HCT116 (cell line): Measurements from ENCODE around the gene SETD1B. TPM values are rescaled to one million over a fixed set of nuclear protein-coding genes. Genes with fewer than 3 reads are reported as not detected.
"Not testable (repeated sequence)": the region's sequence is repeated elsewhere in the genome, so short reads cannot be mapped to it uniquely, and the experiment has no call there.

Experiments used
- ATAC-seq: fragments of 200-7000 bp; cut with Tn5 transposase; 2 replicates; pipeline ENCODE4 v1.9.1; 2020; ENCODE audit warnings: mild to moderate bottlenecking, moderate library complexity
- BruUV-seq: library from RNA; stranded (reverse); fragments of 400-500 nt; replicated peaks from 2 replicates; lab custom pipeline; 2021; lab: Mats Ljungman, UMichigan
- CTCF ChIA-PET: fragments of 300-600 bp; sonication (Branson Sonifier 250); formaldehyde crosslinking; loops from one replicate; lab custom pipeline; 2021; ENCODE audit warnings: antibody characterized with exemption; lab: Charles Lee
- POLR2A ChIA-PET: fragments of 300-600, 350-600 bp; sonication (Branson Sonifier 250); formaldehyde crosslinking; loops from one replicate; lab custom pipeline; 2021; ENCODE audit warnings: antibody characterized with exemption; lab: Charles Lee
- RAD21 ChIA-PET, 2 experiments: fragments of 300-600 bp; sonication (Branson Sonifier 250); formaldehyde crosslinking; loops; one replicate each; lab custom pipeline; 2023; ENCODE audit warnings: low total read pairs in 2 of 2; ENCODE audit not compliant: uncharacterized antibody in 2 of 2, unreplicated experiment in 2 of 2, low non-redundant PET in 1 of 2; lab: Charles Lee
- DNase-seq: peaks from one replicate; pipeline ENCODE4 v3.0.0-alpha.2; 2010; ENCODE audit warnings: low read depth, low spot score
- H2AFZ ChIP-seq: fragments of 200-600 bp; shearing (Covaris generic), sonication (generic); 2 replicates; pipeline ENCODE4 v1.6.1; 2017; ENCODE audit warnings: low read depth, mixed run types, mixed read lengths, antibody characterized with exemption, low read length; ENCODE audit not compliant: poor library complexity, severe bottlenecking
- H3K27ac ChIP-seq: 2 replicates; pipeline ENCODE4 v1.5.1; 2012; ENCODE audit warnings: low read depth, low read length
- H3K27me3 ChIP-seq: fragments of 200-600 bp; sonication (generic); 2 replicates; pipeline ENCODE4 v1.6.1; 2016; ENCODE audit warnings: mixed run types, low read length, mixed read lengths; ENCODE audit not compliant: insufficient read depth
- H3K36me3 ChIP-seq, 2 experiments: fragments of 200-500 bp in 1 of 2; fragments of 200-600 bp in 1 of 2; sonication (Bioruptor generic) in 1 of 2; sonication (generic) in 1 of 2; 2 replicates each; pipeline versions ENCODE4 v1.5.1 to v1.6.1; 2014 to 2016; ENCODE audit warnings: low read length in 2 of 2, inconsistent platforms in 1 of 2, mixed read lengths in 1 of 2, mixed run types in 1 of 2; ENCODE audit not compliant: insufficient read depth in 2 of 2, control insufficient read depth in 1 of 2
- H3K4me1 ChIP-seq, 2 experiments: fragments of 200-600 bp in 1 of 2; sonication (generic) in 1 of 2; 2 replicates each; pipeline versions ENCODE4 v1.5.1 to v1.6.1; 2012 to 2017; ENCODE audit warnings: low read length in 2 of 2, inconsistent platforms in 1 of 2, mild to moderate bottlenecking in 1 of 2, mixed read lengths in 1 of 2, mixed run types in 1 of 2, moderate library complexity in 1 of 2; ENCODE audit not compliant: insufficient read depth in 2 of 2, control insufficient read depth in 1 of 2
- H3K4me2 ChIP-seq: fragments of 200-600 bp; sonication (generic); 2 replicates; pipeline ENCODE4 v1.6.1; 2017; ENCODE audit warnings: mixed run types, low read length, mixed read lengths
- H3K4me3 ChIP-seq, 2 experiments: fragments of 200-600 bp in 1 of 2; sonication (generic) in 1 of 2; replicated peaks in 1 of 2; 2 replicates each; pipeline ENCODE4 v1.5.1; 2011 to 2016; ENCODE audit warnings: low read length in 2 of 2, control low read depth in 1 of 2, low read depth in 1 of 2, mild to moderate bottlenecking in 1 of 2, mixed read lengths in 1 of 2, mixed run types in 1 of 2
- H3K79me2 ChIP-seq: fragments of 200-600 bp; sonication (generic); 2 replicates; pipeline ENCODE4 v1.6.1; 2017; ENCODE audit warnings: mild to moderate bottlenecking, mixed run types, low read length, moderate library complexity, mixed read lengths; ENCODE audit not compliant: insufficient read depth
- H3K9ac ChIP-seq: fragments of 200-600 bp; sonication (generic); 2 replicates; pipeline ENCODE4 v1.6.1; 2016; ENCODE audit warnings: low read length, mixed read lengths
- H3K9me2 ChIP-seq: fragments of 200-600 bp; sonication (generic), shearing (Covaris generic); 2 replicates; pipeline ENCODE4 v1.6.1; 2017; ENCODE audit warnings: mixed run types, mild to moderate bottlenecking, moderate library complexity; ENCODE audit not compliant: insufficient read depth
- H3K9me3 ChIP-seq, 2 experiments: fragments of 200-500 bp in 1 of 2; fragments of 200-600 bp in 1 of 2; sonication (Bioruptor generic) in 1 of 2; sonication (generic) in 1 of 2; 2 replicates each; pipeline ENCODE4 v1.6.1; 2014 to 2017; ENCODE audit warnings: low read length in 2 of 2, mixed read lengths in 2 of 2, inconsistent platforms in 1 of 2, low read depth in 1 of 2, mild to moderate bottlenecking in 1 of 2, mixed run types in 1 of 2, moderate library complexity in 1 of 2; ENCODE audit not compliant: control insufficient read depth in 1 of 2, insufficient read depth in 1 of 2
- H4K20me1 ChIP-seq: fragments of 200-600 bp; sonication (generic), shearing (Covaris generic); 2 replicates; pipeline ENCODE4 v1.6.1; 2017; ENCODE audit warnings: mixed run types, mild to moderate bottlenecking, moderate library complexity; ENCODE audit not compliant: insufficient read depth
- CBX3 ChIP-seq: IDR thresholded peaks from 2 replicates; pipeline ENCODE4 v1.6.1; 2012; ENCODE audit warnings: low read depth
- CEBPB ChIP-seq: IDR thresholded peaks from 2 replicates; pipeline ENCODE4 v1.6.1; 2012; ENCODE audit warnings: low read depth
- EZH2phosphoT487 ChIP-seq: fragments of 200-600 bp; IDR thresholded peaks from 2 replicates; pipeline ENCODE4 v1.6.1; 2018; ENCODE audit warnings: antibody characterized with exemption, borderline replicate concordance
- JUND ChIP-seq: IDR thresholded peaks from 2 replicates; pipeline ENCODE4 v1.6.1; 2012
- RAD21 ChIP-seq: IDR thresholded peaks from 2 replicates; pipeline ENCODE4 v1.6.1; 2012; ENCODE audit warnings: low read depth, mild to moderate bottlenecking
- ZNF274 ChIP-seq: fragments of 200-500 bp; sonication (Bioruptor generic); IDR thresholded peaks from 2 replicates; pipeline ENCODE4 v1.6.1; 2014; ENCODE audit warnings: mild to moderate bottlenecking, low read depth, low read length, inconsistent platforms
- intact Hi-C: fragments of 100-400 bp; cut with micrococcal nuclease; formaldehyde crosslinking; loops from 2 replicates; pipeline ENCODE4 v1.10.0; 2022
- total RNA-seq: library from RNA; stranded (reverse); gene quantifications from one replicate; pipeline ENCODE4 v1.2.1, GENCODE V29; 2021; ENCODE audit not compliant: unreplicated experiment
- TF ChIP-seq, protein P1 (sequence below), 3 experiments: fragments of 200-600 bp in 1 of 3; sonication (generic) in 1 of 3; IDR thresholded peaks in 2 of 3; conservative IDR thresholded peaks in 1 of 3; 2 replicates each; pipeline ENCODE4 v1.5.1; 2012 to 2017; ENCODE audit warnings: low read depth in 2 of 3, low read length in 2 of 3, antibody characterized with exemption in 1 of 3, borderline replicate concordance in 1 of 3, control low read depth in 1 of 3, mild to moderate bottlenecking in 1 of 3, mixed read lengths in 1 of 3, mixed run types in 1 of 3, moderate library complexity in 1 of 3; ENCODE audit not compliant: insufficient read depth in 1 of 3

Gene SETD1B
- total RNA-seq, 1 experiment from 2014 or later, result 17.5 TPM

DNA sequence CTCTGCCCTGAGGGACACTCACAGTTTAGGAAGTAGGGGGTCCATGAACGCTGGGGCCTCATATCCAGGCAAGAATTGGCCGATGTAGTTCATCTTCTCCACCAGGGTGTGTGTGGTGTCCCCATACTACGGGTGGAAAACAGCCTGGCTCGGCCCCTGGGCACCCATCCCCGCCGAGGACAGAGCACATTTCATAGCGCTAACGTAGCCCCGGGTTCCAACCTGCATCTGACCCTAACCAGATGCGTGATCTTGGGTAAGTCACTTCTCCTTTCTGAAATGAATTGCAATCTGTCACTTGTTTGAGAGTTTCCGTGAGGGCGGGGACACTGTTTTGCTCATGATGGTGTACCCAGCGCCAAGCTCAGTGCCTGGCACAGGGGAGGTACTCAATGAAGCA lies 45.9 kb downstream of the SETD1B start:
- BruUV-seq, result no TSS peak
- no peaks in the 10 kb centered on the region for H3K4me1 ChIP-seq
- no peak overlapping the region for H3K4me3 ChIP-seq
- no peaks in the 10 kb centered on the region for H3K79me2 ChIP-seq
- no peaks in the 10 kb centered on the region for H4K20me1 ChIP-seq
- CTCF ChIA-PET, result no interaction called here
- no peaks in the 10 kb centered on the region for H3K9me2 ChIP-seq
- H3K4me2 ChIP-seq, result no peak overlapping the region
- intact Hi-C loops, result no loop called here
- no peak overlapping the region for H2AFZ ChIP-seq
- POLR2A ChIA-PET, result no interaction called here
- ATAC-seq, result 0 out of 2 replicates have a peak, but pooled peaks have one; percentile 55
- H3K36me3 ChIP-seq, result no peaks in the 10 kb centered on the region
- no peaks in the 10 kb centered on the region for H3K27me3 ChIP-seq
- no peak overlapping the region for H3K27ac ChIP-seq
- no peak overlapping the region for H3K9ac ChIP-seq
- TF ChIP-seq, protein P1, sequence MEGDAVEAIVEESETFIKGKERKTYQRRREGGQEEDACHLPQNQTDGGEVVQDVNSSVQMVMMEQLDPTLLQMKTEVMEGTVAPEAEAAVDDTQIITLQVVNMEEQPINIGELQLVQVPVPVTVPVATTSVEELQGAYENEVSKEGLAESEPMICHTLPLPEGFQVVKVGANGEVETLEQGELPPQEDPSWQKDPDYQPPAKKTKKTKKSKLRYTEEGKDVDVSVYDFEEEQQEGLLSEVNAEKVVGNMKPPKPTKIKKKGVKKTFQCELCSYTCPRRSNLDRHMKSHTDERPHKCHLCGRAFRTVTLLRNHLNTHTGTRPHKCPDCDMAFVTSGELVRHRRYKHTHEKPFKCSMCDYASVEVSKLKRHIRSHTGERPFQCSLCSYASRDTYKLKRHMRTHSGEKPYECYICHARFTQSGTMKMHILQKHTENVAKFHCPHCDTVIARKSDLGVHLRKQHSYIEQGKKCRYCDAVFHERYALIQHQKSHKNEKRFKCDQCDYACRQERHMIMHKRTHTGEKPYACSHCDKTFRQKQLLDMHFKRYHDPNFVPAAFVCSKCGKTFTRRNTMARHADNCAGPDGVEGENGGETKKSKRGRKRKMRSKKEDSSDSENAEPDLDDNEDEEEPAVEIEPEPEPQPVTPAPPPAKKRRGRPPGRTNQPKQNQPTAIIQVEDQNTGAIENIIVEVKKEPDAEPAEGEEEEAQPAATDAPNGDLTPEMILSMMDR (IDR thresholded peaks at IDR 0.05 in 2 of 3, conservative IDR thresholded peaks at IDR 0.05 in 1 of 3; ENCODE audit: borderline replicate concordance in 1 of 3, insufficient read depth in 1 of 3, low read depth in 2 of 3, low read length in 2 of 3), result 0 out of 6 replicates have a peak, but pooled peaks of 1 of the 3 experiments have one; percentile 14
- TF ChIP-seq CEBPB (no peak), RAD21 (no peak), JUND (no peak), ZNF274 (no peak), CBX3 (no peak), EZH2phosphoT487 (no peak)
- no peak for DNase-seq
- RAD21 ChIA-PET, result no interaction called here
- no peaks in the 10 kb centered on the region for H3K9me3 ChIP-seq

DNA sequence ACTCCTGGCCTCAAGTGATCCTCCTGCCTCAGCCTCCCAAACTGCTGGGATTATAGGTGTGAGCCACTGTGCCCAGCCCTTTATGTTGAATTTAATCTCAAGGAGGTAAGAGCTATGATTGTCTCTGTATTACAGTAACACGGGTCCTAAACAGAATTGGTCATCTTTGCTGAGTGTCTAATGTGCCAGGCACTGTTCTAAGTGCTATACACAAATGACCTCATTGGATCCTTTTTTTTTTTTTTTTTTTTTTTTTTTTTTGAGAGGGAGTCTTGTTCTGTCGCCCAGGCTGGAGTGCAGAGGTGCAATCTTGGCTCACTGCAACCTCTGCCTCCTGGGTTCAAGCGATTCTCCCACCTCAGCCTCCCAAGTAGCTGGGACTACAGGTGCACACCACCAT lies 48.6 kb downstream of the SETD1B start:
- POLR2A ChIA-PET, H3K9ac ChIP-seq, RAD21 ChIA-PET, DNase-seq, CTCF ChIA-PET, H4K20me1 ChIP-seq, H3K27ac ChIP-seq, intact Hi-C loops, BruUV-seq, H3K9me2 ChIP-seq, H3K4me2 ChIP-seq, H3K36me3 ChIP-seq, ATAC-seq, H3K4me1 ChIP-seq, H3K27me3 ChIP-seq, H3K4me3 ChIP-seq, H3K9me3 ChIP-seq, H2AFZ ChIP-seq, H3K79me2 ChIP-seq: not testable (repeated sequence)
